Measurements from ENCODE around the gene DSCAM.

Gene DSCAM

GRCh38 chr21:40797891-40798290, 49.1 kb downstream of the DSCAM start:
- H3K9me3 ChIP-seq (ENCODE audit: control insufficient read depth, insufficient read depth, low read length): no peaks in the 10 kb centered on the region
- no peaks in the 10 kb centered on the region for H3K4me1 ChIP-seq (ENCODE audit: control insufficient read depth, insufficient read depth, low read length)
- no peaks in the 10 kb centered on the region for H3K36me3 ChIP-seq (ENCODE audit: control insufficient read depth, insufficient read depth, low read length)
- no peaks in the 10 kb centered on the region for H3K27me3 ChIP-seq (ENCODE audit: control insufficient read depth, insufficient read depth, low read length)
- H3K9ac ChIP-seq (ENCODE audit: low read depth, low read length): no peak overlapping the region
- no peak overlapping the region for H3K4me3 ChIP-seq (ENCODE audit: low read depth, low read length)

GRCh38 chr21:40797410-40797809, 49.5 kb downstream of the DSCAM start:
- H3K36me3 ChIP-seq (ENCODE audit: control insufficient read depth, insufficient read depth, low read length): no peaks in the 10 kb centered on the region
- no peak overlapping the region for H3K4me3 ChIP-seq (ENCODE audit: low read depth, low read length)
- no peaks in the 10 kb centered on the region for H3K4me1 ChIP-seq (ENCODE audit: control insufficient read depth, insufficient read depth, low read length)
- no peaks in the 10 kb centered on the region for H3K9me3 ChIP-seq (ENCODE audit: control insufficient read depth, insufficient read depth, low read length)
- H3K9ac ChIP-seq (ENCODE audit: low read depth, low read length): no peak overlapping the region
- H3K27me3 ChIP-seq (ENCODE audit: control insufficient read depth, insufficient read depth, low read length): no peaks in the 10 kb centered on the region

GRCh38 chr21:40796464-40796863, 50.5 kb downstream of the DSCAM start:
- Histone ChIP-seq H3K36me3 (ENCODE audit: control insufficient read depth, insufficient read depth, low read length) (no peaks in the 10 kb centered on the region), H3K9ac (ENCODE audit: low read depth, low read length) (no peak overlapping the region), H3K4me3 (ENCODE audit: low read depth, low read length) (no peak overlapping the region), H3K27me3 (ENCODE audit: control insufficient read depth, insufficient read depth, low read length) (no peaks in the 10 kb centered on the region), H3K4me1 (ENCODE audit: control insufficient read depth, insufficient read depth, low read length) (no peaks in the 10 kb centered on the region), H3K9me3 (ENCODE audit: control insufficient read depth, insufficient read depth, low read length) (no peaks in the 10 kb centered on the region)

GRCh38 chr21:40795313-40795712, 51.6 kb downstream of the DSCAM start:
- no peaks in the 10 kb centered on the region for H3K4me1 ChIP-seq (ENCODE audit: control insufficient read depth, insufficient read depth, low read length)
- H3K27me3 ChIP-seq (ENCODE audit: control insufficient read depth, insufficient read depth, low read length): no peaks in the 10 kb centered on the region
- H3K4me3 ChIP-seq (ENCODE audit: low read depth, low read length): no peak overlapping the region
- H3K9me3 ChIP-seq (ENCODE audit: control insufficient read depth, insufficient read depth, low read length): no peaks in the 10 kb centered on the region
- no peaks in the 10 kb centered on the region for H3K36me3 ChIP-seq (ENCODE audit: control insufficient read depth, insufficient read depth, low read length)
- no peak overlapping the region for H3K9ac ChIP-seq (ENCODE audit: low read depth, low read length)

- no peaks in the 10 kb centered on the region for H3K9me3 ChIP-seq (ENCODE audit: control insufficient read depth, insufficient read depth, low read length)
- H3K9ac ChIP-seq (ENCODE audit: low read depth, low read length): no peak overlapping the region
- no peaks in the 10 kb centered on the region for H3K4me1 ChIP-seq (ENCODE audit: control insufficient read depth, insufficient read depth, low read length)
- no peak overlapping the region for H3K4me3 ChIP-seq (ENCODE audit: low read depth, low read length)
- no peaks in the 10 kb centered on the region for H3K27me3 ChIP-seq (ENCODE audit: control insufficient read depth, insufficient read depth, low read length)
- no peaks in the 10 kb centered on the region for H3K36me3 ChIP-seq (ENCODE audit: control insufficient read depth, insufficient read depth, low read length)
These were observed 54.1 kb downstream of the DSCAM start for GRCh38 chr21:40792691-40793456.

GRCh38 chr21:40788635-40789034, 58.3 kb downstream of the DSCAM start:
- Histone ChIP-seq H3K27me3 (ENCODE audit: control insufficient read depth, insufficient read depth, low read length) (no peaks in the 10 kb centered on the region), H3K4me1 (ENCODE audit: control insufficient read depth, insufficient read depth, low read length) (no peaks in the 10 kb centered on the region)

GRCh38 chr21:40783404-40783803, 63.6 kb downstream of the DSCAM start:
- H3K4me1 ChIP-seq (ENCODE audit: control insufficient read depth, insufficient read depth, low read length): no peaks in the 10 kb centered on the region
- no peak overlapping the region for H3K9ac ChIP-seq (ENCODE audit: low read depth, low read length)
- H3K9me3 ChIP-seq (ENCODE audit: control insufficient read depth, insufficient read depth, low read length): no peaks in the 10 kb centered on the region
- H3K4me3 ChIP-seq (ENCODE audit: low read depth, low read length): no peak overlapping the region
- H3K36me3 ChIP-seq (ENCODE audit: control insufficient read depth, insufficient read depth, low read length): no peaks in the 10 kb centered on the region
- H3K27me3 ChIP-seq (ENCODE audit: control insufficient read depth, insufficient read depth, low read length): no peaks in the 10 kb centered on the region

More at GRCh38 chr21:40788635-40789034, 58.3 kb downstream of the DSCAM start:
- Histone ChIP-seq H3K9me3 (ENCODE audit: control insufficient read depth, insufficient read depth, low read length) (no peaks in the 10 kb centered on the region), H3K36me3 (ENCODE audit: control insufficient read depth, insufficient read depth, low read length) (no peaks in the 10 kb centered on the region), H3K4me3 (ENCODE audit: low read depth, low read length) (no peak overlapping the region), H3K9ac (ENCODE audit: low read depth, low read length) (no peak overlapping the region)

- Histone ChIP-seq H3K27me3 (ENCODE audit: control insufficient read depth, insufficient read depth, low read length) (no peaks in the 10 kb centered on the region), H3K36me3 (ENCODE audit: control insufficient read depth, insufficient read depth, low read length) (no peaks in the 10 kb centered on the region), H3K4me3 (ENCODE audit: low read depth, low read length) (no peak overlapping the region), H3K9me3 (ENCODE audit: control insufficient read depth, insufficient read depth, low read length) (no peaks in the 10 kb centered on the region), H3K9ac (ENCODE audit: low read depth, low read length) (no peak overlapping the region), H3K4me1 (ENCODE audit: control insufficient read depth, insufficient read depth, low read length) (no peaks in the 10 kb centered on the region)
These were observed 76.4 kb downstream of the DSCAM start for GRCh38 chr21:40770435-40771055.

- Histone ChIP-seq H3K27me3 (ENCODE audit: control insufficient read depth, insufficient read depth, low read length) (no peaks in the 10 kb centered on the region), H3K9ac (ENCODE audit: low read depth, low read length) (no peak overlapping the region), H3K9me3 (ENCODE audit: control insufficient read depth, insufficient read depth, low read length) (no peaks in the 10 kb centered on the region), H3K4me1 (ENCODE audit: control insufficient read depth, insufficient read depth, low read length) (no peaks in the 10 kb centered on the region), H3K4me3 (ENCODE audit: low read depth, low read length) (no peak overlapping the region), H3K36me3 (ENCODE audit: control insufficient read depth, insufficient read depth, low read length) (no peaks in the 10 kb centered on the region)
These were observed 77.7 kb downstream of the DSCAM start for GRCh38 chr21:40769231-40769630.

- Histone ChIP-seq H3K36me3 (ENCODE audit: control insufficient read depth, insufficient read depth, low read length) (no peaks in the 10 kb centered on the region), H3K9me3 (ENCODE audit: control insufficient read depth, insufficient read depth, low read length) (no peaks in the 10 kb centered on the region), H3K27me3 (ENCODE audit: control insufficient read depth, insufficient read depth, low read length) (no peaks in the 10 kb centered on the region), H3K4me1 (ENCODE audit: control insufficient read depth, insufficient read depth, low read length) (no peaks in the 10 kb centered on the region), H3K4me3 (ENCODE audit: low read depth, low read length) (no peak overlapping the region), H3K9ac (ENCODE audit: low read depth, low read length) (no peak overlapping the region)
These were observed 78.9 kb downstream of the DSCAM start for GRCh38 chr21:40768056-40768455.

- no peaks in the 10 kb centered on the region for H3K27me3 ChIP-seq (ENCODE audit: control insufficient read depth, insufficient read depth, low read length)
- H3K9me3 ChIP-seq (ENCODE audit: control insufficient read depth, insufficient read depth, low read length): no peaks in the 10 kb centered on the region
- no peak overlapping the region for H3K4me3 ChIP-seq (ENCODE audit: low read depth, low read length)
- H3K4me1 ChIP-seq (ENCODE audit: control insufficient read depth, insufficient read depth, low read length): no peaks in the 10 kb centered on the region
- H3K36me3 ChIP-seq (ENCODE audit: control insufficient read depth, insufficient read depth, low read length): no peaks in the 10 kb centered on the region
- no peak overlapping the region for H3K9ac ChIP-seq (ENCODE audit: low read depth, low read length)
These were observed 80.6 kb downstream of the DSCAM start for GRCh38 chr21:40766381-40766780.

- Histone ChIP-seq H3K4me3 (ENCODE audit: low read depth, low read length) (no peak overlapping the region), H3K9me3 (ENCODE audit: control insufficient read depth, insufficient read depth, low read length) (no peaks in the 10 kb centered on the region), H3K4me1 (ENCODE audit: control insufficient read depth, insufficient read depth, low read length) (no peaks in the 10 kb centered on the region), H3K36me3 (ENCODE audit: control insufficient read depth, insufficient read depth, low read length) (no peaks in the 10 kb centered on the region), H3K9ac (ENCODE audit: low read depth, low read length) (no peak overlapping the region), H3K27me3 (ENCODE audit: control insufficient read depth, insufficient read depth, low read length) (no peaks in the 10 kb centered on the region)
These were observed 81.1 kb downstream of the DSCAM start for GRCh38 chr21:40765811-40766210.
